ENCODE measurements around the gene FRAS1.
A peak's percentile ranks its signal among the peaks of the same experiment; 100 is the strongest.
"Not testable (repeated sequence)": the region's sequence is repeated elsewhere in the genome, so short reads cannot be mapped to it uniquely, and the experiment has no call there.

FRAS1 gene

DNA sequence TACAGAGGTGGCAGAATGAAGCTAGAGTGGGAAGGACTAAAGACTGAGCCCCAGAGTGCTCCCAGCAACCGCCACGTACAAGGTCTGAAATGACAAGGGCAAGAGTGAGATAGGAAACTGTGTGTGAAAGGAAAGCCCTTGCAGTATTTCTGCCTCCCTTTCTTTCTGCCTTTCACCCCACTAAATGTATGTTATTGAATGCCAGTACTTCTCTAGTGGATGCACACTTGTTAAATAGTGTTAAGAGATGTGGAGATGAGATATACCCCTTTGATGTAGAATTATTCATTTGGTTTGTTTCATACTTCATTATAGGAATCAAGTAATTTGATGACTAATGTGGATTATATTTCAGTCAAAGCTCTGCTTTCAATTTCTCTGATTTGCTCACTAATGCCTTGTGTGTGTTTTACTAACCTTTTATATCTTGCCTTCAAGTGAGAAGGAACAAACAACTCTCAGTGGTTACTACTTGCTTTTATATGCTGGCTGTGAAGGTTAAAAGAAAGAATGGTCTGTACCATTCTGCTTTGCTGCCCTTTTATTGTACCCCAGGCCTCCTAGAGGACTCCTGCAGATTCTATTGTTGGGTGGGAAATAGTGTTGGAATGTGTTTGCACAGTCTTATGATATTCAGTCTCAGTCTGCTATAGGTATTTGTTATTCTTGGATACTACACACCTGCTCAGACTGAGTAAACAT is 486.5 kb downstream of the FRAS1 start:
- peaks cover 6% of the 10 kb centered on the region for H3K4me1 ChIP-seq (ENCODE audit: control insufficient read depth, insufficient read depth, low read length)
- H3K27ac ChIP-seq (ENCODE audit: low read depth, low read length): no peak overlapping the region
- no peaks in the 10 kb centered on the region for H3K36me3 ChIP-seq (ENCODE audit: control insufficient read depth, insufficient read depth, low read length)
- no peak overlapping the region for H3K9ac ChIP-seq (ENCODE audit: low read length)
- no peak overlapping the region for H3K4me3 ChIP-seq (ENCODE audit: low read length)
- H3K27me3 ChIP-seq (ENCODE audit: control insufficient read depth, insufficient read depth, low read length): no peaks in the 10 kb centered on the region

DNA sequence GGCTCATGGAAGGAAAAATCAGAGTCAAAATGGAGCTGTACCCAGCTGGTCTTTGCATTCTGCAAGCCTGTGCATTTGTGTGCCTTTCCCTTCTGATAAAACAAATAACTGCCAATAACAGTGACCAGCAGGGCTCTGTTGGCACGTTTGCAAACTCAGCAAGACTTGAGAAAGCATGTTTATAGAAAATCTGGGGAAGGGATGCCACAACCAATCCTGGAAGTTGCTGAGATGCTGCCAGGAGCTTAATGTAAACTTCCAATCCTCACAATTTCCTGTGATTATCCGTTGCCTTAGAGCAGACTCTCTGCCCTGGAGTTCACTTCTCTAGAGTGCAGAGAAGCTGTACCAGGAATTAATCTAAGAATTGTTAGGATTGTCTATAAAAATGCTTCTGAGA is 487.6 kb downstream of the FRAS1 start:
- Histone ChIP-seq H3K36me3 (ENCODE audit: control insufficient read depth, insufficient read depth, low read length) (no peaks in the 10 kb centered on the region), H3K9ac (ENCODE audit: low read length) (no peak overlapping the region), H3K4me3 (ENCODE audit: low read length) (no peak overlapping the region), H3K4me1 (ENCODE audit: control insufficient read depth, insufficient read depth, low read length) (peaks cover 6% of the 10 kb centered on the region), H3K27me3 (ENCODE audit: control insufficient read depth, insufficient read depth, low read length) (no peaks in the 10 kb centered on the region), H3K27ac (ENCODE audit: low read depth, low read length) (no peak overlapping the region)

DNA sequence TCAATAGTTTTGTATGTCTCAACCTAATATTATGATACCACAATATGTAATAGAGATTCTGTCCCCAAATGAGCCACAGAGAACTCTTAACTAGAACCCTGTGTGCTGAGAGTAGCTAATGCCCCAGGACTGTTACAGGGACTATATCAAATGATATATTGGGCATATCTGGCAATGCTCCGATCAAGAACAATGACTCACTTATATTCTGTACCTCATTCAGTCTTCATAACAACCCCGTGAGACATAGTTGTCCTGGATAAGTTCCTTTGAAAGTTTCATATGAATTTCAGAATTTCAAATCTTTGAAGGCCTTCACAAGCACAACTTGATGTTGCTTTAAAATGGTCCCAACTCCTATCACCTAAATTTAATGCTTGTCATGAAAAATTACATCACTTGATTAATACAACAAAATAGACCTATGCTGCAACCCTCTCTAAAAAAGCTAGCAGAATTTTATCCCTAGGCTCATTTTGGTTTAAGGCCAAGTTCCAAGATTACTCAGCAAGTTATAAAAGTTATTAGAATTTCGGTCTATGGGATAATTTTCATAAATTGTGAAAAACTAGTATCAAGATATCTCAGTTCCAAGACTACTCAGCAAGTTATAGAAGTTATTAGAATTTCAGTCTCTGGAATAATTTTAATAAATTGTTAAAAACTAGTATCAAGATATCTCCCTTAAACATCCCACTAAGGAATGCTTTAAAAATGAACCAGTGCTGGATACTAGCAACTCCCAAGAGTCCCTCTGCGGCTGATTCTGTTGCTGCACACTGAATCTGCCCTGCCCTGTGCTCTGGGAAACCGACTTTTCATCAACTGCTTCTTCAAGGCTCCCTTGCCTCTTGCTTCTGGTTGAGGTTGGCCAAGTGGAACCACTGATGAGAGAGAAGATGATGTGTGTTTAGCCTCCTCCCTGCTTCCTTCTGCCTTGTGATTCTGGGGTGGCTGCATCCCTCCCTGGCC is 488.4 kb downstream of the FRAS1 start:
- Histone ChIP-seq H3K4me1 (ENCODE audit: control insufficient read depth, insufficient read depth, low read length) (peaks cover 6% of the 10 kb centered on the region), H3K36me3 (ENCODE audit: control insufficient read depth, insufficient read depth, low read length) (no peaks in the 10 kb centered on the region), H3K4me3 (ENCODE audit: low read length) (no peak overlapping the region), H3K27me3 (ENCODE audit: control insufficient read depth, insufficient read depth, low read length) (no peaks in the 10 kb centered on the region), H3K27ac (ENCODE audit: low read depth, low read length) (peak overlapping the region; percentile 37), H3K9ac (ENCODE audit: low read length) (no peak overlapping the region)

DNA sequence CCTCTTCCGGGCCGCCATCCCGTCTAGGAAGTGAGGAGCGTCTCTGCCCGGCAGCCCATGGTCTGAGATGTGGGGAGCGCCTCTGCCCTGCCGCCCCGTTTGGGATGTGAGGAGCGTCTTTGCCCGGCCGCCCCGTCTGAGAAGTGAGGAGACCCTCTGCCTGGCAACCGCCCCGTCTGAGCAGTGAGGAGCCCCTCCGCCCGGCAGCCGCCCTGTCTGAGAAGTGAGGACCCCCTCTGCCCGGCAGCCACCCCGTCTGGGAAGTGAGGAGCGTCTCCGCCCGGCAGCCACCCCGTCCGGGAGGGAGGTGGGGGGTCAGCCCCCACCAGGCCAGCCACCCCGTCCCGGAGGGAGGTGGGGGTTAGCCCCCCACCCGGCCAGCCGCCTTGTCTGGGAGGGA is 490.8 kb downstream of the FRAS1 start:
- not testable (repeated sequence) for H3K27ac ChIP-seq (ENCODE audit: low read depth, low read length); H3K36me3 ChIP-seq (ENCODE audit: control insufficient read depth, insufficient read depth, low read length)

DNA sequence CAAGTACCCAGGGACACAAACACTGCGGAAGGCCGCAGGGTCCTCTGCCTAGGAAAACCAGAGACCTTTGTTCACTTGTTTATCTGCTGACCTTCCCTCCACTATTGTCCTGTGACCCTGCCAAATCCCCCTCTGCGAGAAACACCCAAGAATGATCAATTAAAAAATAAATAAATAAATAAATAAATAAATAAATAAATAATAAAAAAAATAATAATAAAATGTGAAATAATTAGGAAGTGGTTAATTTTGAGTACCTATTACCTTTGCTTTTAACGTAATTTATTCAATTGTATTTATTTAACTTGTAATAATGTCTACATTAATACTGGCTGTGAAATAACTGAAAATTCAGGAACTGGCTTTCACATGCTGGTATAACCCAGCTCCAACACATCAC is 491.8 kb downstream of the FRAS1 start:
- not testable (repeated sequence) for H3K27ac ChIP-seq (ENCODE audit: low read depth, low read length); H3K27me3 ChIP-seq (ENCODE audit: control insufficient read depth, insufficient read depth, low read length); H3K4me3 ChIP-seq (ENCODE audit: low read length); H3K36me3 ChIP-seq (ENCODE audit: control insufficient read depth, insufficient read depth, low read length); H3K9ac ChIP-seq (ENCODE audit: low read length)
- peaks cover 13% of the 10 kb centered on the region for H3K4me1 ChIP-seq (ENCODE audit: control insufficient read depth, insufficient read depth, low read length)

More for the DNA sequence above, 490.8 kb downstream of the FRAS1 start:
- H3K9ac ChIP-seq (ENCODE audit: low read length); H3K27me3 ChIP-seq (ENCODE audit: control insufficient read depth, insufficient read depth, low read length); H3K4me3 ChIP-seq (ENCODE audit: low read length): not testable (repeated sequence)
- peaks cover 11% of the 10 kb centered on the region for H3K4me1 ChIP-seq (ENCODE audit: control insufficient read depth, insufficient read depth, low read length)

DNA sequence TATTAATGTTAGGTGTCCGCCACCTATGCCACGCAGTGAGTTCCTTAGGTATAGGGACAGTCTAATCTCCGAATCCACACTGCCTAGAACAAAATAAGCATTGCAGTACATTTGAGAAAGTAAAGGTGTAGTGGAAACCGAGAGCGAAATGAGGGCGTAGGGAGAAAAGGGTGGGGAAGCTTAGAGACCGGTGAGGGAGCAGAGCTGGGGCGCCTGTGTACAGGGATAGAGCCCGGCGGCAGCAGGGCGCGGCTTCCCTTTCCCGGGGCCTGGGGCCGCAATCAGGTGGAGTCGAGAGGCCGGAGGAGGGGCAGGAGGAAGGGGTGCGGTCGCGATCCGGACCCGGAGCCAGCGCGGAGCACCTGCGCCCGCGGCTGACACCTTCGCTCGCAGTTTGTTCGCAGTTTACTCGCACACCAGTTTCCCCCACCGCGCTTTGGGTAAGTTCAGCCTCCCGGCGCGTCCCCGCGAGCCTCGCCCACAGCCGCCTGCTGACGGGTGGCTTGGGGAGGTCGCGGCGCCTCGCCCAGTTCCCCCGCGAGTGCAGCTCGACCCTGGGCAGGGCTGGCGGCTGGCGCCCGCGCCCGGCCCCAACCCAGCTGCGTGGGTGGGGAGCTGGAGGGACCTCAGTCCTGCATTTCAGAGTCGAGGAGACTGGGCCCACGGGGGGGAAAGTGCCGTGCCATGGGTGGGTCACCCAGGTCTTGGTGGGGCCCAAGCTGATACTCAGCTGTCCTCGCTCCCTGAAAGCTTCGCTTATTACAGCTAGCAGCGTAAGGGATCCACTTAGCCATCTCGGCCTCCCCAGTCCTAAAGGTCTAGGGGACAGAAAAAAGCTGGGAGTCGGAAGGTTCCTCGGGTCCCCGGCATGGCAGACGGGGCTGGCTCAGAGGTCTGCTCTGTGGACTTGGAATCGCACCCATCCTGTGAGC is 494.6 kb downstream of the FRAS1 start, which contains the start of gene ANXA3:
ANXA3 (plus strand) TSS at position 351 of the 932 bp plus-strand sequence. CDS start 2,704 bp downstream, outside the sequence.
- no peaks in the 10 kb centered on the region for H3K36me3 ChIP-seq (ENCODE audit: control insufficient read depth, insufficient read depth, low read length)

DNA sequence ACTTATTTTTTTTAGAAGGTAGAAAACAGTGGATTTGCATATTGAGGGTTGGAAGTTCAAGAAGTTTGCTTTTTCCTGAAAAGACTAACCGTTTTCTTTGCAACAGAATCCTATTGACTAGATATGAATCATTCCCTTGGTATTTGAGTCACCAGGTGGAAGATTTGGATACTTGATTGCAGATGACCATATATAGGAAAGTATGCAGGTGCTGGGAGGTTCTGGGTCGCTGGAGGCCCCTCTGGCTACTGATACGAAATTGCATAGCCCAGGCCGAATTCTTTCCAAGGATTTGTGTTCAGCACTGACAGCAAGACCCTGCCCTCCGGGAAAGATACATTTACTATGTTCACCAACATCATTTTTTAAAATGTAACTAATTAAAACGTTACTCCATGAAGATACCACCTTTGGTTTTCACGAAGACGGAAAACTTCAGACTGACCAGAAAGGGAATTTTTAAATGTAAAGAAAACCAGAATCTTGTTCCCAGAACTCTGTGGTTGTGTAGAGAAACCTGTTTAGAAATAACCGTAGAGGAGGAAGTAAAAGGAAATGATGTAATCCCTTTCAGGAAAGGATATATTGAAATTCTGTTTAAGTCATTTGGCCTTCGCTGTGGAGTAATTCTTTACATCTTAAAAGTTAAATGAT is 495.4 kb downstream of the FRAS1 start:
- Histone ChIP-seq H3K27ac (ENCODE audit: low read depth, low read length) (peak overlapping the region; percentile 86), H3K4me1 (ENCODE audit: control insufficient read depth, insufficient read depth, low read length) (peaks cover 6% of the 10 kb centered on the region), H3K9ac (ENCODE audit: low read length) (no peak overlapping the region), H3K4me3 (ENCODE audit: low read length) (peak overlapping the region; percentile 86), H3K36me3 (ENCODE audit: control insufficient read depth, insufficient read depth, low read length) (no peaks in the 10 kb centered on the region), H3K27me3 (ENCODE audit: control insufficient read depth, insufficient read depth, low read length) (no peaks in the 10 kb centered on the region)

More for the DNA sequence above, 494.6 kb downstream of the FRAS1 start, which contains the start of gene ANXA3:
- Histone ChIP-seq H3K4me3 (ENCODE audit: low read length) (peak within 1 kb of the TSS; percentile 86), H3K9ac (ENCODE audit: low read length) (peak within 1 kb of the TSS; percentile 62), H3K27me3 (ENCODE audit: control insufficient read depth, insufficient read depth, low read length) (no peaks in the 10 kb centered on the region), H3K27ac (ENCODE audit: low read depth, low read length) (peak within 1 kb of the TSS; percentile 86), H3K4me1 (ENCODE audit: control insufficient read depth, insufficient read depth, low read length) (peaks cover 6% of the 10 kb centered on the region)

DNA sequence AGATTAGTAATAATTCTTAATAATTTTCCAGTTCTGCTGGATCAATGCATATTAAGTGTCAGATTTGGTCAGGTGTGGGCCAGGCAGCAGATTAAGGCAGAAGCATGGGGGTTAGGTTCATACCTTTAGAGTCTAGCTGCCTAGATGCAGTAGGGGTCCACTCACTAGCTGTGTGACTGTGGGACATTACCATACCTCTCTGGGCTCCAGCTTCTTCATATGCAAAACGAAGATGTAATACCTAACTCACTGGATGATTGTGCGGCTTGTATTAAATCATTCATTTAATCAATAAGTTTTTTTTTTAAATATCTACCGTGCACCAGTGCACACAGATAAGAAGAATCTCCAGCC is 495.9 kb downstream of the FRAS1 start:
- Histone ChIP-seq H3K4me3 (ENCODE audit: low read length) (peak overlapping the region; percentile 7), H3K27me3 (ENCODE audit: control insufficient read depth, insufficient read depth, low read length) (no peaks in the 10 kb centered on the region), H3K36me3 (ENCODE audit: control insufficient read depth, insufficient read depth, low read length) (no peaks in the 10 kb centered on the region), H3K9ac (ENCODE audit: low read length) (no peak overlapping the region), H3K4me1 (ENCODE audit: control insufficient read depth, insufficient read depth, low read length) (peaks cover 6% of the 10 kb centered on the region), H3K27ac (ENCODE audit: low read depth, low read length) (peak overlapping the region; percentile 86)

DNA sequence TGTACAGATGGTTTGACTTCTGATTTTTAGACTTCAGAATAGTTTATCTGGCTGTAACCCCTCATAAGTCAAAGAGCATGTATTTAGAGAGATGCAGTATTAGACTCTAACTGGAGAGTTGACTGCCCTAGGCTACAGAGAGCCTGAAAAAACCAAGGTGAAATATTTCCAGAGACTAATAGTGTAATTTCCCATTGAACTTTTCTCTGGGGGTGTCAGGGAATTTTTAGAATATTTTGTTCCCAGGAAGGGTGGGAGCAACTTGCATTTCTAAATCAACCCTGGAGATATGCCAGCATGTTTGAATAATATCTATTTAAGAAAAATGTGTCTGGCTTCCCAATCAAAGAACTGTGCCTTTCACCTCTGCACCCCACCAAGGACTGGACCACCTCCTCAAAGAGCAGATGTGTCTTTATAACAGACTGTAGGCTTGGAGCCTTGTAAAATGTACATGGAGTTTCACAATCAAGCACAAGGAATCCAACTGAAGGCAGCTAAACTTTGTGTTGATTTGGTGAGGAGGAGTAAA is 496.5 kb downstream of the FRAS1 start:
- Histone ChIP-seq H3K36me3 (ENCODE audit: control insufficient read depth, insufficient read depth, low read length) (no peaks in the 10 kb centered on the region), H3K27me3 (ENCODE audit: control insufficient read depth, insufficient read depth, low read length) (no peaks in the 10 kb centered on the region), H3K27ac (ENCODE audit: low read depth, low read length) (no peak overlapping the region), H3K9ac (ENCODE audit: low read length) (no peak overlapping the region), H3K4me1 (ENCODE audit: control insufficient read depth, insufficient read depth, low read length) (peaks cover 6% of the 10 kb centered on the region), H3K4me3 (ENCODE audit: low read length) (no peak overlapping the region)

DNA sequence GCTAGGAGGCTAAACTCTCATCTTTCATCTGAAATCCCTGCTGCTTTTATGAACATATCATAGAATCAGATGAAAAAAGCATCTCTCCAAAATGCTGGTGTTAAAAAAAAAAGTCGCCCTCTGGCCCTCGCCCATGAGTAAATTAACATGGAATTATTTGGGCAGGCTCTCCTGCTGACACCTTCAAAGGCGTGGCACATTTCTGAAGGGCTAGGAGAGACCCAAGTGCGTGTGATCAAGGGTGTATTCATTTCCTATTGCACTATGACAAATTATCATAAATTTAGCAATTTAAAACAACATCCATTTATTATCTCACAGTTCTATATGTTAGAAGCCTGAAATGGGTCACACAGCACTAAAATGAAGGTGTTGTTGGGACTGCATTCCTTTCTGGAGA is 499.5 kb downstream of the FRAS1 start:
- Histone ChIP-seq H3K27ac (ENCODE audit: low read depth, low read length) (no peak overlapping the region), H3K36me3 (ENCODE audit: control insufficient read depth, insufficient read depth, low read length) (no peaks in the 10 kb centered on the region), H3K27me3 (ENCODE audit: control insufficient read depth, insufficient read depth, low read length) (no peaks in the 10 kb centered on the region), H3K4me3 (ENCODE audit: low read length) (no peak overlapping the region), H3K4me1 (ENCODE audit: control insufficient read depth, insufficient read depth, low read length) (peaks cover 16% of the 10 kb centered on the region), H3K9ac (ENCODE audit: low read length) (no peak overlapping the region)

DNA sequence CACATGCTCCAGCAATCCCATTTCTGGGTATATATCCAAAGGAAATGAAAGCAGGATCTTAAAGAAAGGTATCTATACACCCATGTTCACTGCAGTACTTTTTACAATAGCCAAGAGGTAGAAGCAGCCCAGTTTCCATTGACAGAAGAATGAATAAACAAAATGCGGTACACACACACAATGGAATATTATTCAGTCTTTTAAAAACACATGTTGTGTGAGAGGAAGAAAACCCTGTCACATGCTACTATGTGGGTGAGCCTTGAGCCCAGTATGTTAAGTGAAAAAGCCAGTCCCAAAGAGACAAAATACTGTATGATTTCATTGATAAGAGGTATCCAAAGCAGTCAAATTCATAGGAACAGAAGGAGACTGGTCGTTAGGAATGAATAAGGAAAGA is 500.7 kb downstream of the FRAS1 start:
- no peak overlapping the region for H3K4me3 ChIP-seq (ENCODE audit: low read length)
- peaks cover 15% of the 10 kb centered on the region for H3K4me1 ChIP-seq (ENCODE audit: control insufficient read depth, insufficient read depth, low read length)
- H3K27ac ChIP-seq (ENCODE audit: low read depth, low read length): no peak overlapping the region
- no peaks in the 10 kb centered on the region for H3K27me3 ChIP-seq (ENCODE audit: control insufficient read depth, insufficient read depth, low read length)
- no peak overlapping the region for H3K9ac ChIP-seq (ENCODE audit: low read length)
- H3K36me3 ChIP-seq (ENCODE audit: control insufficient read depth, insufficient read depth, low read length): no peaks in the 10 kb centered on the region
